Measurements from ENCODE around the gene FRMD4A.
"Not testable (repeated sequence)": the region's sequence is repeated elsewhere in the genome, so short reads cannot be mapped to it uniquely, and the experiment has no call there.

Gene FRMD4A

DNA sequence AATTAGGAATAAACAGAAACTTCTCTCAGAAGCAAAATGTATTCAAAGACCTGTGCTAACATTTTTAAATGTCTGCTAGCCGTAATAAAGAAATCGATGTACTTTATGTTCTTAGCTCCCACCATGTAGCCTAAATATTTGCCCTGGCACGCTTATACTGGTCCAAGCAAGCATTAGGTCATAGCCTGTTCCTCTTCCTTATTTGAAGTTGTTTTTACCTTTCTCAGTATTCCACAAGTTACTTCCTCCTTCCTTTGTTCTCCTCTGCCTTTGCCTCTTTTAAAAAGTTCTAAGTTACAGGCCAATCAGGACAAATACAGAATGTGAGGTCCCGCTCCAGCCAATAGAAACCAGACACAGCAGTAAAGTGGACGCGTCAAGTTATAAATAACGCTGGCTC, 288.7 kb downstream of the FRMD4A start:
- not testable (repeated sequence) for FAIRE-seq

DNA sequence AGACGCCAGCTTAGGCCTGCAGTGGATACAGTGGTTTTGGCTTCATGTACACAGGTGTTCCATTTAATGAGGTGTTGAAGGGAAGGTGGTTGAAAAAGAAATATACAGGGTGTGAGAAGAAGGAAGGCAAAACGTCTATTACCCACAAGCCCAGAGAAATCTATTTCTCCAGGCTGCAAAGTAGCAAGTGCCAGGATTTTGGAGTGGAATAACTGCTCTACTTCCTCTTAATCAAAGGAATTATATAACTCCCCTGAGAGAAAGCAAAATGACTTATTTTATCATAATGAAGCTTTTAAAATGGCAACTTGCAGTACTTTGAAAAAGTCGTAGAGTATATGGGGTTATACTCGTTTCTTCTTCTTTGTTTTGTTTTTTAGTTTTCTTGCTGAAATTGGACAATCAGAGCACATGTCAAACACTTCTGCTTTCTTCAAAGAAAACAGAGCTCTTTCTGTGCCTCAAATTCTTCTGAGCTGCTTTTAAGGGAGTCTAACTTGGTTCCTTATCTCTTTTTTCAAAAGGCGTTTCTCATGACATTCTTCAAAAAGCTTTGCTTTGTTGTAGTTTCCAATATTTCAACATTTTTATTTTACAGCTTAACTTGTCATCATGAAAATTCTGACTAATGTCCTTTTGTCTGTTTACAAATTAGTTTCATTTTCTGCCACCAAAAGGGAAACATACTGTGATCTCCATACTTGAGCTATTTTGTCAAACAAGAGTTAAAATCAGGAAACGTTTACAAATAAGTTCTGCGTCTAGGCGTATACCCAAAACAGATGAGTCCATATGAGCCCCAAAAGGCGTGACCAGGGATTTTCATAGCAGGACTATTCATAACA, 289.7 kb downstream of the FRMD4A start:
- FAIRE-seq = no peak

DNA sequence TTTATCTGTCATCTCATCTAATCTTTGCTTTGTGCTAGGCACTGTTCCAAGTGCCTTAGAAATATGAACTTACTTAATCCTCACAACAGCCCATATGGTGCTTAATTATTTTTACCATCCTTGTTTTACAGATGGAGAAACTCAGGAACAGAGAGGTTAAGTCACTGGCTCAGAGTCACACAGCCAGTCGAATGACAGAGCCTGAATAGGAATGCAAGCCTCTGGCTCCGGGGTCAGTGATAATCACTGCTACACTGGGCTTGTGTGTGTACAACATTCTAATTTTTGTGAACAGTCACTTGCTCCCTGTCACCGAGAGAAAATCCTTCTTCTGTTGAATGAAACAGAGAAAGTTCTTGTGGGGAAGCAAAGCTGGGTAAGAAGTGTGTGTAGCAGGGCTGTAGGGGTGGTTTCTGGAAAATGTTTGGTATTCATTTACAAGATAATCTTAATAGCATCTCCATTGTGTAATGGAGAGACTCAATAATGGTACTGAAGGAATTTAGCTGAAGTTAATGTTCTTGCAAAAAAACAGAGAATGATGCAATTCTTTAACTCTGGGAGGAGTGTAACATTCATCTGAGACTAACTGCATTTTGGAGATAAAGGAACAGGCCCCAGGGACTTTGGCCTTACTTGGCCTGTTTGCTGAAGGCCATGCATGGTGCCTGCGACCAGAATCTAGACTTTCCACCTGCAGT, 290.6 kb downstream of the FRMD4A start:
- no peak for FAIRE-seq

DNA sequence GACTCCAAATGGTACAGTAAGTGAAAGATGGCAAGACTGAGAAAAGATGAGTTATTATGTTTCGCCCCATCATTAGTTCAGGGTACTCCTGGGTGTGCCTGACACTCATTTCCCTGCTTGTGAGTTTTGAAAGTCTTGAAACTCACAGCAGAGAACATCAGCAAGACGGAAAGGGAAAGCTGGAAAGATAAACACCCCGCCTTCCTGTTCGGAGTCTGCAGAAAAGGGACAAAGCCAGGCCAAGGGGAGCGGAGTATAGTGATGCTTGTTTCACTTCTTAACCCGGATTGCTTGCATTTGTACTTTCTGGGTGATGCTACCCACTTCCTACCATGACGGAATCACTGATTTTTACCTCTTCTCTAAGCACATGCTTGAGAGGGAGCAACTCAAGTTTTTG, 294.5 kb downstream of the FRMD4A start:
- FAIRE-seq = no peak

DNA sequence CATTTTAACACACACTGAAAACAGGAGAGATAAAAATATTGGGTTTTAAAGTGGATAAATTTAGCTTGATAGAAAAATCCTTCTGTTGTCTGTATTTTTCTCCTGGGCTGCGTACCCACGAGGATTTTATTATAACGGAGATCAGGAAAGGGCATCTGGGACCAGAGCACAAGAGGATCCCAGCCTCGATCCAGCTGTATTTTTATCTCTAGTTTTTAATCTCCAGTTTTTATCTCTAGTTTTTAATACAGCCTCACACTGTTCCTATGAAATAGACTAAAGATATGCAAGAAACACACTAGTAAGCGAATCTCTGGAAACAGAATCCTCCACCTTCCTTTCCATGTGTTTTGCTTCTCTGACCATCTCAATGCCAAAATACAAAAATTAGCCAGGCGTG, 295.2 kb downstream of the FRMD4A start:
- FAIRE-seq = no peak

DNA sequence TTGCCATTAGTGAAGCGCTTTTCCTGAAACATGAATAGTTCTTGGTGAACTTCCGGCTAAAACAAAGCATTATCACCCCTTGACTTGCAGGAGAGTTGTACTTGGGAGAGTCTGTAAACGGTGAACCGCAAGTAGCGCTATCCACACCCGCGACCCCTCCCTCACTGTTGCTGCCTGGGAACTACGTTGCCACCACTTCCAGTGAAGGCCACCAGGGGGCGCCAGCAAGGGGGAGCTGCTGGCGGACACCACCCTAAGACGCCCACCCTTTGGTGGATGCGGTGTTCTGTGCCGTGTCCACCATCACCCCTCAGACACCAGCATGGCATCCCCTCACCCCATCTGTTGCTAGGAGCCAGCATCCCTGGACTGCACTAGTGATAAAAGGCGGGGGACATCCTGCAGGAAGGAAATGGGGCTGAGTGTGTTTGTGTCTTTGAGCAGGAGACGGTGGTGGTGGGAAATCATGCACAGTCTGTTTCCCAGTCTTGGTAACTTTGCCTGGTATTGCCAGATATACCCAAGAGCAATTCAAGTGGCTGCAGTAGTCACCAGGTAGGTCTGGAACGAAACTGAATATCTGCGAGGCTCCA, 298.2 kb downstream of the FRMD4A start:
- FAIRE-seq = no peak

DNA sequence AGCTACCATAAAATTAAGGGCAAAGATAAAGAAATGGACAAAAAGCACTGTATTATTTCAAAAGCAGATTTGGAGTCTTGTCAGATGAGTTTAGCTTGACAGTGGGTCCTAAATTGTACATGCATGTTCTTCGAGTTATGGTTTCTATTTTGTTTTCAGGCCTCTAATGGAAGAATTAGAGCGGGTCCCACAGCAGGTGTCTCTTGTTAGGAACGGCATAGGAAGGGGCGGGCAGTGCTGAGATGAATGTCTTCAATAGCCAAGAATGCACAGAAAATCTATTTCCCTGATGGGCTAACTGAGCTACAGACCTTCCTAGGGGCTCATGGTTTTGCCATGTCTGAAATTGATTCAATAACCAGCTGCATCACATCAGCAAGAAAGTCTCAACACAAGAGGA, 304.4 kb downstream of the FRMD4A start:
- no peak for FAIRE-seq

DNA sequence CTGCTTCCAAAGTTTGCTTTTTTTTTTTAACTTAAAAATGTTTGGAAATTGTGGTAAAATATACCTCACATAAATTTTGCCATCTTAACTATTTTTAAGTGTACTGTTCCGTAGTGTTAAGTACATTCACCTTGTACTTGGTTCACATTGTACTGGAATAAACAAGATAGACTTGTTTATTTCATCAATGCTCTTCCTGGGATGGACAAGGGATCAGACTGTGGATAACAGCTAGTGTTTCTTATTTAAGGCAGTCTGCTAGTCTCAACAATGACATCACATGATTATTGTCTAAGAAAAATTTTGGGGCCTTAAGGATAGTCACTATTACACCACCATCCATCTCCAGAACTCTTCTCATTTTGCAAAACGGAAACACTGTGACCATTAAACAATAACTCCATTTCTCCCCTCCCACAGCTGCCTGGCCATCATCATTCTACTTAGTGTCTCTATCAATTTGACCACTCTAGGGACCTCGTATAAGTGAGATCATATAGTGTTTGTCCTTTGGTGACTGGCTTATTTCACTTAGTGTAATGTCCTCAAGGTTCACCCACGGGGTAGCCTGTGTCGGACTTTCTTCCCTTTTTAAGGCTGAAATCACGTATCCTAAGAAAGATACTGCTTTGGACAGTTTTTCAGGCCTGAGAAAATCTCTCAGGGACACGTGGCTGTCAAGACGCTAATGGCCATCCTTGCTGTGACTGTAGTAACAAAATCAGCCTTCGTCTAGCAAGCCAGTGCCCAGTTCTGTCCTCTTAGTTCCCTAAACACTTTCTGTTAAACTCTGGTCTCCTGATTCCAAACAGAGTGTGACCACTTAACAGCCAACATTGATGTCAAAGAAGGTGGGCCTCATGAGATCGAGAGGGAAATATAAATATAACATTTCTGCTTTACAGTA, 305.2 kb downstream of the FRMD4A start:
- FAIRE-seq = no peak

DNA sequence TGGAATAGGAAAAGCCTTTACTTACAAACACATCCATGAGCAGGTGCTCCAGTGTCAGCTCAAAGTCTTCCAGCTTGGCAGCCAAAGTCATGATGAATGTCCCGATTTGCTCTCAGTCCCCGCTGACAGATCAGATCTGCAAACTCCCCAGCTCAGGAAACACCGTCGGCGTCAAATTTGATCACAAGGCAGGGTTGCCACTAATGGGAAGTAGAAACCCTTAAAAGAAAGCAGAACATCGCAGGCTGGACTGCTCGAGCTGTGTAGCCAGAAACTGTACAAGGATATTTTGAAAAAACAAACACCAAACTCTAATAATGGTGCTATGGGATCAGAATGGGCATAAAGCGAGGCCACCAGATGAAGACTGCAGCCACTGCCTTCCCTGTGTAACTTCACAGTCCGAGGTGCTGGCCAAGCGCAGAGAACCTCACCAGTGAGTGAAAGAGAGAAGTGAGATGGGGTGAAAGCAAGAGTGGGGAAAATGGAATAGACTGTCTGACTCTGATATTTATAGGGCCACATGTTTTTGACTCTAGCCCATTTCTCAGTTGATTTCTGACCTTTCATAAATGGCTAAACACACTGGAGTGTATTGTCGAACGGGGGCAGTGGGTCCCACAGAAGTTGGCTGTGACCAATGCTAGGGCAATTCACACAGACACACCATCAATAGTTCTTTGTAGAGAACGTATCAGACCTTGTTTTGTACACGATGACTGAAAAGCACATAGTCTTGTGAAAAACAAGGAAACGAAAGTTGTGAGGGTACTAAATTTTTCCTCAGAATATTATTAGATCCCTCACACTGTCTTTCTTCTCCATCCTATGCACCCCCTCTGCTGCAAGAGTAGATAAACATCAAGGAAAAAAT, 306.2 kb downstream of the FRMD4A start:
- no peak for FAIRE-seq

DNA sequence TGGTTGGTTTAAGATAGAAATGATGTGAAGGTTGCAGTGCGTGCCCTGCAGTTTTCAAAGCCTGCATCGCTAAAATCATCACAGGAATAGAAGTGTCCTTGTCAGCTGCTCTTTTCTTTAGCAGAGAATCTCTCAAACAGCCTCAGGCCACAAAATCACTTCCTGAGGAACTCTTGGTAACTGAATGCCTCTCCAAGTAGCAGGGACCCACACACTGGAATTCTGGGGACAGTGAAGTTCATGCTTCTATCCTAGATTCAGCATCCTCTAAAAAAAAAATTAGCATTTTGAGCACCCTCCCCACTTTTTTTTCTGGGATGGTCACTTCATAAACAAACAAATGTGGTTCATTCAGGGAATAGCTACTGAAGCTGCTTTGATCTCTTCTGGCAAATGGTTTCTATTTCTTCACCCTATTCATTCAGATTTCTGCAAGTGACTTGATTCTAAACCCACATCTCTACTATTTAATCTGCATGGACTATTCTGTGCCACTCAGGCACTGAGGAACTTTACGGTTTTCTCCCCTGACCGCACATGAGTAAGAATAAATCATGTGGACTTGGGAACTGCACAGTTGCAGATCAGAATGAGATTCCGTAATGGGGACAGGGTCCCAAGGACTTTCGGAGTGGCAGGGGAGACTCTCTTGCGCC, 306.9 kb downstream of the FRMD4A start:
- no peak for FAIRE-seq

DNA sequence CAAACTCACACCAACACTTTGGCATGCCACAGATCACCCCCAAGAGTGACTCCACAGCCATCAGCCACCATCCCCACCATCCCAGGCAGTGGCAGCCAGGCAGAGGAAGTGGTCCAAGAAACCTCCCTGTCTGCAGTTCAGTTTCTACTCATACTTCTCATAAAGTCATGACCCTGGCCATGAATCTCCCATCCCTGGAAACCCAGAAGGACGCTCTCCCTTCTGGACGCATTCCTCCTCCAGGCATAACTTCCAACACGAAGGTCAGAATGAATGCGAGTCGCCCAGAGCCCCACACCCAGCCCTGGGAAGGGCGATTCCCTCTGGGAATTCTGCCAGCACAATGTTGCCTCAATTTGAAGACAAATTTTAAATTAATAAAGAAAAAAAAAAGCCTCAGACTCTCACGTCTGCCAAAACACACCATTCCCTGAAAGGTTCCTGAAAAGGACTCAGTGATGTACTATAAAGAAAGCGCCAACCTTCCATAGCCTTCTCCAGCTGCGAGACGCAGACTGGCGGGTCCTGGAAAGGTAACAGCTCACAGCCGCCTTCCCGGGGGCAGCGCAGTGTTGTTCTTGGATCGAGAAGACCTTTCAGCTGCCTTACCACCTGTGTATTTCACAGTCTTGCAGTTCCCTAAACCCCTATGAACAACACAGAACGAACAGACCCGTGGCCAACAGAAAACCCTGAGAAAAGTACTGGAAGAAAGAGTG, 307.6 kb downstream of the FRMD4A start:
- no peak for FAIRE-seq

DNA sequence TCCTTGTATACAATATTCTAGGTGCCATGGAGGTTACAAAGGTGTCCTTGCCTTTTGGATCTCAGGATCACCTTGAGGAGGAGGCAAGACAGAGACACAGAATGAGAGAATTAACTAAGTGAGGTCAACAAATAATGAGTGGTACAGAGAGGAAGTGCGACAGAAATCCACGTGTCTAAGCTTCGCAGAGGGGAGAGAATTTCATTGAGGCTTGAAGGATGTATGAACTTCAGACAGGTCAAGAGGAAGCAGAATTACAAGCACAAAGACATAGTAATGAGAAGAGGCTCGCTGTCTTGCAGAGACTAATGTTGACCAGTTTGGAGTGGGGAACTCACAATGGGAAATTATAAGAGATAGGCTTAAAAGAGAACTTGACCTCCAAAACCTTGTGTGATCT, 308.7 kb downstream of the FRMD4A start:
- no peak for FAIRE-seq

DNA sequence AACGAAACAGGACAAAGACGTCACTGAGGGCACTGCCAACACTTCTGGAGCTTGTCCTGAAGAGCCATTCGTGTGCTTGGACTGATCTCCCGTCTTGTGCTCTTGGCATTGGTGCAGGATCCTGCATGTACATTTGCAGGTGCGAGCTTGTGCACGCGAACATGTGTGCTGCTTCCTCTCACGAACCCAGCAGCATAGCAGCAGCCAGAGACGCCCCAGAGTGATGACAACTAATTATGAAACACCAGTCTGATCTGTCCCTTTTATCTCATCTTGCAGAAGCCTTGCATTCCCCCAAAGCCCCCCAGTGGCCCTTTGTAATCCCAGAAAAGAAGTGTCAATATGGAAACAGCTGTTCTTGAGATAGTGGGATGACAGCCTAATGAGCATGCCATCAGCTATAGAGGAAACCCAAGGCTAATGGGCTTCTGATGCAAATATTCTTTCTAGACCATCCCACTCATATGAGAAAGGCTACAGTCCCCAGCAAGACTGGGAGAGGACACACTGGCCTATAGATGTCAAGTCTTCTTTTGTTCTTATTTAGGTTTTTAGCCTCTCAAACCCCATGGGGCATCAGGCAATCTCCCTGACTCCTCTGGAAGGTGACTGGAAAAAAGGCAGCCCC, 310.6 kb downstream of the FRMD4A start:
- no peak for FAIRE-seq

DNA sequence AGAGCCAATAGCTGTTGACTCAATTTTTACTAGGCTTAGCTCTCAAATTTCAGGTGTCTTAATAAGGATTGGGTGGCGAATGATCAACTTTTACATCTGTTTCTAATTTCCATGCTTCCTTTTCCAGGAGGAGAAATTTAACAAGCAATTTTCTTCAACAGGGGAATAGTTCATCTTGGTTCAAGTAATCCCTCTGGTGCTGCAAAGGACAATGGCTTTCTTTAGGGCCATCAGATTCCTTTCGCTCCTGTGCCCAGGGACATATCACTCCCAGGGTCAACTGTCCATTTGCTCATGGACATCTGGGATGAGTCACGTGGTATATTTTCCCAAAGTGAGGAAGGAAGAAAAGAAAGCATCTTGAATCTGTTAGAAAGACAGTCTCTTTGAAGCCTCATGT, 313.3 kb downstream of the FRMD4A start:
- no peak for FAIRE-seq

DNA sequence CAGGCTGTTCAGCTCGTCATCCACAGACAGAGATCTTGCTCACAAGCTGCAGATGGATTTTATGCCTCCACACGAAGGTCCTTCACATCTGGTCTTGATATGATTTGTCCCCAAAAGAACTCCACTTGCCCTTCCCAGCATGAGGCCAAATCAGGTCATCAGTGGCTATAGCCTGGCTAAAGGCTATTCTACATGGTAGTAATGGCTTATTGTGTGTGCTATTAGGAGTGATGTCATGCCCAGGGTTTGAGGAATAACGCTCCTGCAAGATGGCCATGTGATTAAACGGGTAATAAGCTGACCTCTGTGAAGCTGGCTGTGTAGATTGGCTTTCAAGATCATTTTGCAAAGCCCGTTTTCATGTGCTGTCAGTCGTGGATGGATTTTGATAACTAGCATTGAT, 313.8 kb downstream of the FRMD4A start:
- no peak for FAIRE-seq

DNA sequence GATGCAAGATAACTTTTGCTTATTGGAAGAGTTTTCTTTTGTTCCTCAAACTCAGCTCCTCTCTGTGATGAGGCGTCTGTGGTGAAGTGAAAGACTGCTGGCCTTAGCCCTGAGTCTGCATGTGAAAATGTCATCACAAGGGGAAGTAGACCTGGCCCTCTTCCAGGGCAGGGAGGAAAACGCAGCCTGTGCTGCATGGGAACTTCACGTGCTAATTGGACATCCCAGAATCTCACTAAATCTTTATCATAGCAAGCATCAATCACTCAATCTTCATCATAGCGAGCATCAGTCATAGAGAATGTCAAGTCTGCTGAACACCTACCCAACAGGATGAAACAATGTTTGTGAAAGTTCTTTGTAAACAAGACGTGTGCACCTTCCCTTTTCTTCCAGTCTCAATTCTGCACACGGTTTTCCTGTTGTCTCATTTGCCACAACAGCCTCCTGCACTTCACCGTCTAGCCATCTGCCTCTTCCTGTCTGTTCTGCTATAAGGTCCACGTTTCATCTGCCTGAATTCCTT, 314.6 kb downstream of the FRMD4A start:
- no peak for FAIRE-seq

DNA sequence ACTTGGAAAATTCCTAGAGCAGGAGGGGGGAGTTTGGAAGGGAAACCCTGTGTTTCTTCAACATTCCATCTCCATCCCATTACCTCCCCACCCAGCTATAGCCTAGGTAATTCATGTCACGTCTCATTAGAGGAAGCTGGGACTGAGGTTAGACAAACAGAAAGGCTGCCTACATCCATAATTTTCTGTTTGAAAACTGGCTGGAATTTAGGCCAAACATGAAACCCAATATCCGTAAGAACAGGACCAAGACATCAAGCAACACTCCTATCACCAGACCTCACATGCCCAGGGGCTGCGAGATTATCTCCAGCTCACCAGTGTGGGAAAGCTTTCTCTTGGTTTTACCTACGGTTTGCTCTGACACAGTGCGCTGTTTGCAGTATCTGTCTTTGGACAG, 316.3 kb downstream of the FRMD4A start:
- FAIRE-seq = no peak

DNA sequence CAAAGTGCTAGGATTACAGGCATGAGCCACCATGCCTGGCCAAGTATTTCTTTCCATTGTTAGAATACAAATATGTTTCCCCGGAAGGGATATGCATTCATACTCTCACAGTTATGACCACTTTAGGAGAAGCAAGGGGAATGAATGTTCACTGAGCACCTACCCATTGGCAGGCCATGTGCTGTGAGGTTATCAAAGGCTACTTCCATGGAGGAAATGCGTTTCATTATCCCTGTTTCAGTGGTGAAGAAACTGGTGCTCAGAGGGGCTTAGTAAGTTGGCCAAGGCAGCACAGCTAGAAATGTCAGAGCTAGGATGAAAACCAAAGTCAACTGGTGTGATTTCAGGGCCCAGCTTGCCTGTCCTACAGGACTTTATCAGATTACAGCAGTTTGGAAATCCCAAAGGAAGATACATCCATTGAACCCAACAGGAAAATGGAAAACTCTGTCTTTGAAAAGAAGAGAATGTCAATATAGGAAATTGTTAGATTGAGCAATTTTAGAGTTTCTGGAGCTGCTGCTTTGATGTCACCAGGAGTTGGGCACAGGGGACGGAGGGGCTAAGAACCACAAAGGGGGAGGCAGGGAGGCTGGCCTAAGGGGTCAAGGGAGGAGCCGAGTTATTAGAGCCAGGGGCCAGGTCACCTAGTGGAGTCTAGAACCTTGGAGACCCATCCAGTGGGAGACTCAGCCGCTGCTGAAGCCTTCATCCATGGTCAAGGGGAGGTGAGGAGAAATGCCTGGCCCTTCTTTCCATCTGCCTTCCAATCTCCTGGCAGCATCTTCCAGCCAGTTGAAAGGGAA, 319.8 kb downstream of the FRMD4A start:
- FAIRE-seq = no peak

DNA sequence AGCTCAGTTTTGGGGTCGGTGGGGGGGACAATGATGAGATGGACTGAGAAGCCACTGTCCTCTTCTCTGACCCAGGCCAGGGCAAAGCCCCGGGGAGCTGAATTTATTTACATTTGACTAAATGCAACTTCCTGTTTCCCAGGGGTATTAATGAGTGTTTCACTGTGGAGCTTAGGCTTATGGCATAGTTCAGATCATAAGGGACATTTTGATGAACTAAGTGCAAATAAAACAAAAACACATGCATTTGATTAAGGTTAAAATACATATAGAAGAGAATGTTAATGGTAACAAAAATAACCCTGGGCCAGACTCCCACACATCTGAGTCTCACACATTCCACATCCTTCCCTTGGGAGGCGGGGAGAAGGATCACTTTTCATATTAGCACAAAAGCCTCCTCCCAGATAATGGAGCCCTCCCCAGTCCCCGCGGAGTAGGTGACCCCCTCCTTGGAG, 320.6 kb downstream of the FRMD4A start:
- no peak for FAIRE-seq
